H1 (cell line): ENCODE measurements around the gene SAP30. TPM values are rescaled to one million over a fixed set of nuclear protein-coding genes. Genes with fewer than 3 reads are reported as not detected.
A peak's percentile ranks its signal among the peaks of the same experiment; 100 is the strongest.

ENCODE experiments used
- CTCF ChIA-PET: fragments of 300-600 bp; sonication (Branson Sonifier 250); formaldehyde crosslinking; loops from one replicate; lab custom pipeline; 2021; ENCODE audit not compliant: partially characterized antibody; lab: Charles Lee
- POLR2A ChIA-PET: fragments of 300-600 bp; sonication (Branson Sonifier 250); formaldehyde crosslinking; loops from one replicate; lab custom pipeline; 2021; ENCODE audit warnings: inconsistent platforms; ENCODE audit not compliant: partially characterized antibody; lab: Charles Lee
- DNase-seq, 2 experiments: peaks; one replicate each; pipeline versions ENCODE4 v3.0.0 to v3.0.0-alpha.2; 2010 to 2022; ENCODE audit warnings: low spot score in 2 of 2, low read depth in 1 of 2, mixed read lengths in 1 of 2
- FAIRE-seq: peaks from 2 replicates; lab custom pipeline; 2011; peaks lifted over from hg19 to GRCh38; lab: Jason Lieb, UNC
- H2AFZ ChIP-seq: 2 replicates; pipeline ENCODE4 v1.8.1; 2012; ENCODE audit warnings: low read length, inconsistent platforms
- H2AK5ac ChIP-seq: 2 replicates; pipeline ENCODE4 v1.6.1; 2013; ENCODE audit warnings: low read depth, low read length
- H2BK120ac ChIP-seq: replicated peaks from 2 replicates; pipeline ENCODE3; 2013; ENCODE audit warnings: low read depth, low read length, inconsistent platforms
- H2BK12ac ChIP-seq: 2 replicates; pipeline ENCODE4 v1.6.1; 2013; ENCODE audit warnings: low read depth, low read length
- H2BK15ac ChIP-seq: 2 replicates; pipeline ENCODE4 v1.6.1; 2013; ENCODE audit warnings: low read length
- H2BK20ac ChIP-seq: 2 replicates; pipeline ENCODE4 v1.6.1; 2013; ENCODE audit warnings: low read length
- H2BK5ac ChIP-seq: 2 replicates; pipeline ENCODE4 v1.6.1; 2013; ENCODE audit warnings: low read depth, low read length
- H3K14ac ChIP-seq: 2 replicates; pipeline ENCODE4 v1.6.1; 2013; ENCODE audit warnings: inconsistent platforms; ENCODE audit not compliant: insufficient read length
- H3K18ac ChIP-seq: 2 replicates; pipeline ENCODE4 v1.6.1; 2013; ENCODE audit warnings: low read length; ENCODE audit errors: extremely low read depth
- H3K23ac ChIP-seq: 2 replicates; pipeline ENCODE4 v1.6.1; 2013; ENCODE audit warnings: inconsistent platforms; ENCODE audit not compliant: insufficient read length
- H3K23me2 ChIP-seq: 2 replicates; pipeline ENCODE4 v1.6.1; 2013; ENCODE audit warnings: low read depth, low read length
- H3K27ac ChIP-seq: 2 replicates; pipeline ENCODE4 v1.6.1; 2011; ENCODE audit warnings: low read depth, low read length, inconsistent platforms
- H3K27me3 ChIP-seq, 4 experiments: replicated peaks in 1 of 4; 1 replicate in 1 of 4; 2 replicates in 3 of 4; pipeline versions ENCODE4 v1.6.1 to v1.8.1; 2011 to 2013; ENCODE audit warnings: low read length in 3 of 4, mild to moderate bottlenecking in 3 of 4, inconsistent platforms in 2 of 4, mixed read lengths in 2 of 4, moderate library complexity in 1 of 4; ENCODE audit not compliant: control insufficient read depth in 3 of 4, insufficient read depth in 3 of 4; ENCODE audit errors: extremely low read depth in 1 of 4
- H3K36me3 ChIP-seq, 4 experiments: 2 replicates each; pipeline versions ENCODE4 v1.6.1 to v1.8.1; 2011 to 2013; ENCODE audit warnings: mild to moderate bottlenecking in 4 of 4, low read length in 3 of 4, moderate library complexity in 2 of 4, control low read depth in 1 of 4, inconsistent platforms in 1 of 4; ENCODE audit not compliant: insufficient read depth in 4 of 4, control insufficient read depth in 2 of 4
- H3K4ac ChIP-seq: replicated peaks from 2 replicates; pipeline ENCODE3; 2013; ENCODE audit warnings: low read length, low read depth, mixed read lengths, inconsistent platforms; ENCODE audit not compliant: insufficient read length
- H3K4me1 ChIP-seq, 4 experiments: replicated peaks in 1 of 4; 1 replicate in 1 of 4; 2 replicates in 3 of 4; pipeline versions ENCODE4 v1.6.1 to v1.8.1; 2011 to 2013; ENCODE audit warnings: low read length in 3 of 4, inconsistent platforms in 2 of 4, mixed read lengths in 1 of 4; ENCODE audit not compliant: insufficient read depth in 4 of 4, control insufficient read depth in 3 of 4
- H3K4me2 ChIP-seq, 2 experiments: 2 replicates each; pipeline versions ENCODE4 v1.6.1 to v1.8.1; 2011 to 2013; ENCODE audit warnings: low read depth in 2 of 2, low read length in 2 of 2, control low read depth in 1 of 2, inconsistent platforms in 1 of 2, mild to moderate bottlenecking in 1 of 2; ENCODE audit not compliant: insufficient read depth in 1 of 2
- H3K4me3 ChIP-seq, 4 experiments: fragments of 200-600, 300-600 bp in 1 of 4; sonication (generic), shearing (Covaris generic), sonication (Bioruptor Twin) in 1 of 4; 2 replicates each; pipeline versions ENCODE4 v1.5.1 to v1.8.1; 2011 to 2016; ENCODE audit warnings: low read length in 4 of 4, low read depth in 3 of 4, control low read depth in 2 of 4, inconsistent platforms in 2 of 4, mild to moderate bottlenecking in 2 of 4, mixed read lengths in 1 of 4, moderate library complexity in 1 of 4; ENCODE audit not compliant: insufficient read depth in 2 of 4; ENCODE audit errors: extremely low read depth in 1 of 4
- H3K56ac ChIP-seq: replicated peaks from 2 replicates; pipeline ENCODE3; 2013; ENCODE audit warnings: low read depth, mild to moderate bottlenecking, mixed read lengths, low read length, inconsistent platforms; ENCODE audit not compliant: insufficient read length
- H3K79me1 ChIP-seq: 2 replicates; pipeline ENCODE4 v1.6.1; 2013; ENCODE audit warnings: low read depth, low read length, control low read depth
- H3K79me2 ChIP-seq, 2 experiments: 2 replicates each; pipeline versions ENCODE4 v1.6.1 to v1.8.1; 2012 to 2013; ENCODE audit warnings: low read length in 2 of 2, mild to moderate bottlenecking in 2 of 2, inconsistent platforms in 1 of 2; ENCODE audit not compliant: insufficient read depth in 2 of 2, control insufficient read depth in 1 of 2
- H3K9ac ChIP-seq, 4 experiments: replicated peaks in 1 of 4; 1 replicate in 1 of 4; 2 replicates in 3 of 4; pipeline versions ENCODE4 v1.6.1 to v1.8.1; 2011 to 2013; ENCODE audit warnings: low read depth in 3 of 4, low read length in 3 of 4, control low read depth in 2 of 4, mild to moderate bottlenecking in 2 of 4, moderate library complexity in 2 of 4, inconsistent platforms in 1 of 4; ENCODE audit errors: extremely low read depth in 1 of 4
- H3K9me3 ChIP-seq, 2 experiments: 2 replicates each; pipeline versions ENCODE4 v1.6.1 to v1.8.1; 2012 to 2013; ENCODE audit warnings: mild to moderate bottlenecking in 2 of 2, moderate library complexity in 2 of 2, control low read depth in 1 of 2, inconsistent platforms in 1 of 2, low read depth in 1 of 2, low read length in 1 of 2, mixed read lengths in 1 of 2; ENCODE audit not compliant: insufficient read depth in 2 of 2
- H4K20me1 ChIP-seq, 2 experiments: replicated peaks in 1 of 2; 2 replicates each; pipeline versions ENCODE3 to v1.8.1; 2011 to 2013; ENCODE audit warnings: inconsistent platforms in 2 of 2, low read length in 2 of 2, mild to moderate bottlenecking in 1 of 2; ENCODE audit not compliant: insufficient read depth in 2 of 2, control insufficient read depth in 1 of 2
- H4K5ac ChIP-seq: 2 replicates; pipeline ENCODE4 v1.6.1; 2013; ENCODE audit warnings: low read length, low read depth, mixed read lengths, inconsistent platforms; ENCODE audit not compliant: insufficient read length
- H4K8ac ChIP-seq: 2 replicates; pipeline ENCODE4 v1.8.0; 2013; ENCODE audit warnings: mild to moderate bottlenecking, moderate library complexity, low read length, inconsistent platforms; ENCODE audit not compliant: insufficient read depth; ENCODE audit errors: extremely low read depth
- H4K91ac ChIP-seq: replicated peaks from 2 replicates; pipeline ENCODE3; 2013; ENCODE audit warnings: low read length, mixed read lengths, inconsistent platforms; ENCODE audit not compliant: insufficient read length
- GTF2F1 ChIP-seq: IDR thresholded peaks from 2 replicates; pipeline ENCODE4 v1.6.1; 2012; ENCODE audit warnings: low read depth, low read length, improper control_type of control experiment, borderline replicate concordance
- POLR2AphosphoS5 ChIP-seq: IDR thresholded peaks from 2 replicates; pipeline ENCODE4 v1.6.1; 2011; ENCODE audit warnings: low read depth, low read length
- RBBP5 ChIP-seq: IDR thresholded peaks from 2 replicates; pipeline ENCODE4 v1.7.1; 2012; ENCODE audit warnings: low read depth, mild to moderate bottlenecking, inconsistent platforms, low read length, moderate library complexity, borderline replicate concordance
- SAP30 ChIP-seq: fragments of 300-600 bp; sonication (generic); IDR thresholded peaks from 2 replicates; pipeline ENCODE4 v1.7.1; 2012; ENCODE audit warnings: low read length, moderate library complexity, mild to moderate bottlenecking, inconsistent platforms; ENCODE audit not compliant: insufficient read depth, insufficient replicate concordance
- SP1 ChIP-seq: IDR thresholded peaks from 2 replicates; pipeline ENCODE4 v1.6.1; 2011; ENCODE audit warnings: low read depth, low read length
- TCF12 ChIP-seq: IDR thresholded peaks from 2 replicates; pipeline ENCODE4 v1.6.1; 2011; ENCODE audit warnings: low read depth, mild to moderate bottlenecking, low read length
- WGBS, 2 experiments: shearing (Covaris generic) in 1 of 2; methylation state at CpG; one replicate each; pipeline versions ENCODE4 v1.1.6 to v1.1.7; 2013 to 2015; ENCODE audit warnings: low lambda C conversion rate in 2 of 2, mixed read lengths in 2 of 2, inconsistent platforms in 1 of 2, low coverage in 1 of 2, missing lambda C conversion rate in 1 of 2; ENCODE audit not compliant: insufficient replicate concordance in 2 of 2, insufficient coverage in 1 of 2, insufficient read length in 1 of 2; ENCODE audit errors: extremely low coverage in 1 of 2, missing lambda C conversion rate in 1 of 2; 5-methylcytosine and 5-hydroxymethylcytosine counted together
- polyA plus RNA-seq, 7 experiments: library from polyadenylated mRNA; depleted of rRNA in 3 of 7; stranded (reverse) in 5 of 7; unstranded in 2 of 7; fragments of >200 nt in 5 of 7; fragments of 200-250 nt in 2 of 7; gene quantifications; 1 replicate in 5 of 7; 2 replicates in 1 of 7; 4 replicates in 1 of 7; pipeline versions ENCODE4 v1.2.1 to v1.2.3, GENCODE V29; 2011 to 2013; ENCODE audit warnings: missing spikeins in 2 of 7, mixed read lengths in 2 of 7
- total RNA-seq: library from RNA; stranded (reverse); fragmentation: NEBNext Ultra II Directional; extraction: Animal tissue kit (Norgen Biotek cat#: 25700); gene quantifications from 2 replicates; pipeline ENCODE4 v1.2.1, GENCODE V29; 2021

SAP30 gene
- total and polyA plus RNA-seq, 2 of the 8 experiments (the other 6 are each of a cell fraction or from before 2014, with no cell fraction given), result 7.7 to 21.1 TPM

GRCh38 chr4:173328236-173328901 lies 42.4 kb upstream of the SAP30 start:
- Histone ChIP-seq H3K4me2 (no peak overlapping the region), H4K91ac (no peak overlapping the region), H3K27ac (no peak overlapping the region), H3K36me3 (peaks cover 6 to 75% (median 27%) of the 10 kb centered on the region in 4 experiments), H3K9me3 (no peaks in the 10 kb centered on the region), H3K14ac (no peak overlapping the region), H2AFZ (no peak overlapping the region), H3K27me3 (no peaks in the 10 kb centered on the region), H3K56ac (no peak overlapping the region), H3K4me3 (no peak overlapping the region), H2BK20ac (no peak overlapping the region), H2BK12ac (no peak overlapping the region), H3K4me1 (peaks cover 0 to 3% (median 1%) of the 10 kb centered on the region in 4 experiments; a peak in 3 of 7 replicates), H4K20me1 (peaks cover 2 to 3% of the 10 kb centered on the region in 2 experiments), H3K79me2 (peaks cover 0 to 17% of the 10 kb centered on the region in 2 experiments; a peak in 3 of 4 replicates), H2AK5ac (no peak overlapping the region), H3K4ac (no peak overlapping the region), H2BK15ac (no peak overlapping the region), H2BK120ac (no peak overlapping the region), H4K5ac (no peak overlapping the region), H3K23me2 (no peaks in the 10 kb centered on the region; the same call in 1 of the 2 replicates), H3K18ac (no peak overlapping the region), H4K8ac (no peak overlapping the region), H3K23ac (no peak overlapping the region), H3K9ac (no peak overlapping the region), H3K79me1 (no peaks in the 10 kb centered on the region), H2BK5ac (no peak overlapping the region)
- FAIRE-seq (no peak), DNase-seq (no peak)
- ChIA-PET CTCF (interaction anchor here (0.8 to 1.3 kb wide), 7 partner anchors 9 to 315 kb away, joined by 3 to 4 read pairs (median 3); no protein-coding TSS in a partner anchor), POLR2A (interaction anchor here (1.3 to 8.0 kb wide), 3 partner anchors 11 to 163 kb away, joined by 4 to 123 read pairs (median 11); partner anchors contain the start of gene SAP30)
- TF ChIP-seq TCF12 (no peak), RBBP5 (no peak), SAP30 (no peak), GTF2F1 (no peak), SP1 (no peak), POLR2AphosphoS5 (peak; percentile 22; the same call in 1 of the 2 replicates)
- WGBS, 2 experiments, result 93% methylated on average over 5 of the region's 5 CpGs; no CpG with 5 or more reads in 1 of the 2 experiments
